GM21447 (cell line): Measurements from ENCODE around the gene ZNF343.

Experiments used
- ATAC-seq: cut with Tn5 transposase; IDR thresholded peaks from one replicate; pipeline ENCODE4 v1.9.1; 2021; ENCODE audit not compliant: unreplicated experiment

Gene ZNF343

GRCh38 chr20:2446845-2447244, 61.9 kb downstream of the ZNF343 start:
- ATAC-seq = no peak
